Astrocyte of the hippocampus (primary cell): ENCODE results near the gene KRTAP2-3.
A peak's percentile ranks its signal among the peaks of the same experiment; 100 is the strongest.
"Not testable (repeated sequence)": the region's sequence is repeated elsewhere in the genome, so short reads cannot be mapped to it uniquely, and the experiment has no call there.

Source experiments
- DNase-seq: peaks from one replicate; pipeline ENCODE4 v3.0.0; 2011; ENCODE audit warnings: low read depth, low spot score

The KRTAP2-3 gene, protein sequence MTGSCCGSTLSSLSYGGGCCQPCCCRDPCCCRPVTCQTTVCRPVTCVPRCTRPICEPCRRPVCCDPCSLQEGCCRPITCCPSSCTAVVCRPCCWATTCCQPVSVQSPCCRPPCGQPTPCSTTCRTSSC

DNA sequence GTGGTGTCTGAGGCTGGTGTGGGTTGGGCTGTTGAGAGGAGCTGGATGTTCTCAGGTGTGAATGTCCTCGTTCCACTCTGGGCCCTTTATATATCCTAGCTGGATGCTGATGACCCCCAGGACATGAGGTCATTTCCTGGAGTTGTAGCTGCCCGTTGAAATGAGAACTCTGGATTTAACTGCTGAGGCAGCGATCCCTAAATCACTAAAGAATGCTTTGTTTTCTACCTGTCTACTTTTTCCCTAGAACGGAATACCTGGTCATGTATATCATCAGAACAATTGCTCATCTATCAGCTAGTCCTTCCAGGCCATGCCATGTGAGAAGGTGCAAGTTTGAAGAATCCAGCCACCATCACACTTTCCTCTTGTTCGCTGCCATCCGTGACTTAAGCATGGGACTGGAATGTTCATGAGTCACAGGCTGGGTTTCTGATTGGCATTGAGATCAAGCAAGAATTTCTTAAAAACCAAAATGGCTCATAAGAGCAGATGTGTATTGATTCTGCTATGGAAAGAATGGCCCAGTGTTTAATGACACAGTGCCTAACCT, at the start of gene KRTAP2-3:
Gene KRTAP2-3 (minus strand): TSS at position 63 of the 553 bp plus-strand sequence. CDS start 64 bp downstream, outside the sequence.
- DNase-seq = peak; percentile 94

DNA sequence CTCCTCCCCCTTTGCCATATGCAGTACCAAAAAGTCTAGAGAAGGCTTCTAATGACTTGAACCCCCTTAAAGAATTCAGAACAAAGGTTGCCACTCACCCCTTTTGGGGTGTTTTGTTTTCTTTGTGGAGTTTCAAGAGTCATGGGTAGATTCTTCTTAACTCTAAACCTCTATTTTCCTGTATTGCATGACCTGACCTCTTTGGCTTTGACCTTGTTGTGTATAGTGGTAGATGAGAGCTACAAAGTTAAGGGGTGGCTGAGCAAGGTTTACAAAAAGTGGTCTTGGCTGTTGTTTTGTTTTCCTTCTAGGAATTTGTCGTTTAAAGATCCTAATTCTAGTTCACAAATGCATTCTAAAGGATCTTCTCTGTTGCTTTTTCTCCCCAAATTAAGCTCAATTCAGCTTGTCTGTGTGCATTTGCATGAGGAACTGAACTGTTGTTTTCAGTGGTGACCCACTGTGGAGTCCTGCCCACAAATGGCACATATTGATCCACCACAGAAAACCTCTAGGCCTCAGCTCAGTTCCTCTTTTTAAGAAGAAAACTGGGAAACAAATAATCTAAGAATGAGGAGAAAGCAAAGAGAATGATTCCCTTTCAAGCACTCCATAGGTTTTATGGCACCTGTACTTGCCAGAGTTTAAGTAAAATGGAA, 48.9 kb upstream of the KRTAP2-3 start:
- not testable (repeated sequence) for DNase-seq

DNA sequence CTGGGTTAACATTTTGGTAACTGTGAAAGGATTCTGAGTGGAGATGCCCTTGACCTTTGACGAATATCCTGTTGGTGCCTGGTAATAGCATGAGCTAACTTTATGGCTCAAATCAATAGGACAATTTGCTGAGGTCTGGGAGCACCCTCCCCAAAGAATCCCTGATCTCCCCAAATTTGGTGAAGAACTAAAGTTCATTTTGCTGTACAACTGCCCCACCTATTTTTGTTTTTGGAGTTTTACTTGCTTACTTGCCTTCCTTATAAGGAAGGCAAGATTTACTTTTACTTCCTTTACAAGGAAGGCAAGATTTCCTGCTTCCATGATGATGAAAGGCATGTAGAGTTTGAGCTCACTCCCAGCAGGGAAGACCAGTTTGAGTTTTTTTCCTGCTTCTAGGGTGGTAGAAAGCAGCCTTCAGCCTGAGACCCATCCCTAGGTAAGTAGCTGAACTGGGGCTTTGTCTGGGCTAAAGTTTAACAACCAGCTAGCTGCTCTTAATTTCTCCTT, 48.1 kb upstream of the KRTAP2-3 start:
- DNase-seq = no peak

DNA sequence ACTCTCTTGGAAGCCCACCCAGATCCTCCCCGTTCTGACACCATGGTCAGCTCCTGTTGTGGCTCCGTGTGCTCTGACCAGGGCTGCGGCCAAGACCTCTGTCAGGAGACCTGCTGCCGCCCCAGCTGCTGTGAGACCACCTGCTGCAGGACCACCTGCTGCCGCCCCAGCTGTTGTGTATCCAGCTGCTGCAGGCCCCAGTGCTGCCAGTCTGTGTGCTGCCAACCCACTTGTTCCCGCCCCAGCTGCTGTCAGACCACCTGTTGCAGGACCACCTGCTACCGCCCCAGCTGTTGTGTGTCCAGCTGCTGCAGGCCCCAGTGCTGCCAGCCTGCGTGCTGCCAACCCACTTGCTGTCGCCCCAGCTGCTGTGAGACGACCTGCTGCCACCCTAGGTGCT, 45.4 kb upstream of the KRTAP2-3 start, which contains the start of gene KRTAP4-9:
Gene KRTAP4-9 (plus strand): TSS at position 43 of the 400 bp plus-strand sequence. CDS start 0 bp downstream, at position 43.
- not testable (repeated sequence) for DNase-seq

DNA sequence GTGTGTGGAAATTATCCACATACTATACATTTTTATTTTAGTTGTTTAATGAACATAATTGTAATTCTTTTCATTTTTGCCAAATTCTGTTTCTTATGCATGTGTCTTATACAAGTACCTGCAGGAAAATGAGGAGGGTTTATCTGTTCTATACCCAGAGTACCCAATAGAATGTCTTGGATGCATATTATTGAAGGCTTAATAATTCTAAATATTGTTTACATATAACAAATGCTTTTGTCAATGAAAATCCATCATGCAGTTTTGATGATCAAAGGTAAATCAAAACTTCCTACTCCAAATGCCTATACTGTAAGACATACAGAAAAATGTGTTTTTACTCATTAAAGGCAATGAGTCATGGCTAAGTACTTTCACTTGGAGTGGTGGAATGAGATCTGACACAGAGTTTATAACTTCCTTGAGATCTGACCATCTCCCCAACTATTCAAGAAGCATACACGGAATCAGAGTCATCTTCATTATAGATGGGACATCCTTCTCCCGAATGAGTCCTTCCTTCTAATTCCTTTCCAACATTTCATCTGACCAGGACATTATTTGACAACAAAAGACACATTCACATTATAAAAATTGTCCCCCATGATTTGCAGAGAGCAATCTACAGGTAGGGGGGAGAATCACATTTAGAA, 44.6 kb upstream of the KRTAP2-3 start:
- DNase-seq = peak; percentile 18

DNA sequence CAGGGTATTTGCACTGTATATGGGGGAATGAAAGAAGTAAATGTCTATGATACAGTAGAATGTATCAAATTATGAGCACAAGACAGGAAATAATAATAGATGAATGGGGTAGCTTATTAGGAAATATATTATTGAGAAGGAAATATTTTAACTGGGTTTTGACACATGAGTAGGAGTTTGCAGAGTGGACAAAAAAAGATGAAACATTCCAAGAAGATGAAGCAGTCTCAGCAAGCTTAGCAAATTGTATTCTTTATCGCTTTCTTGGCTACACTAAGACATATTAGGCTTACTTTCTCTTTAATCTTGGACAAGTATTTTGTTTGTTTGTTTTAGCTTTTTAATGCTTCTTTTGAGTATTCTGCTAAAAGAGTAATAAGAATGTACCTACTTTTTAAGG, 44.0 kb upstream of the KRTAP2-3 start:
- DNase-seq = no peak

DNA sequence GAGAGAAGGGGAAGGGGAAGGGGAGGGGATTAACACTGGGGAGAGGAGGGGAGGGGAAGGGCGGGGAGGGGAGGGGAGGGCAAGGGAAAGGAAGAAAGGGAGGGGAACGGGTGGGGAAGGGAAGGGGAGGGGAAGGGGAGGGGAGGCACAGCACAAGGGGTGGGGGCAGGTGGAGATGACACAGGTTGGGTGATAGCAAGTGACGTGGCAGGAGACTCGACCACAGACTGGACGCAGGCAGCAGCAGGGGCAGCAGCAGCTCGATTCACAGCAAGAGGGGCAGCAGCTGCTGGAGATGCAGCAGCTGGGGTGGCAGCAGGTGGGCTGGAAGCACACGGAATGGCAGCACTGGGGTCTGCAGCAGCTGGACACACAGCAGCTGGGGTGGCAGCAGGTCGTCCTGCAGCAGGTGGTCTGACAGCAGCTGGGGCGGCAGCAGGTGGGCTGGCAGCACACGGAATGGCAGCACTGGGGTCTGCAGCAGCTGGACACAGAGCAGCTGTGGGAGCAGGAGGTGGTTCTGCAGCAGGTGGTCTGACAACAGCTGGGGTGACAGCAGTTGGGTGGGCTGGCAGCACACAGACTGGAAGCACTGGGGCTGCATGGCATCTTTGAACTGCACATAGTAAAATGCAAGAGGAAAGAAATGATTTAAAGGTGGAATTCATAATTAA, 41.8 kb upstream of the KRTAP2-3 start, which contains the start of gene KRTAP4-16:
Gene KRTAP4-16 (minus strand): TSS at position 624 of the 674 bp plus-strand sequence. CDS start 0 bp downstream, at position 624.
- no peak for DNase-seq

DNA sequence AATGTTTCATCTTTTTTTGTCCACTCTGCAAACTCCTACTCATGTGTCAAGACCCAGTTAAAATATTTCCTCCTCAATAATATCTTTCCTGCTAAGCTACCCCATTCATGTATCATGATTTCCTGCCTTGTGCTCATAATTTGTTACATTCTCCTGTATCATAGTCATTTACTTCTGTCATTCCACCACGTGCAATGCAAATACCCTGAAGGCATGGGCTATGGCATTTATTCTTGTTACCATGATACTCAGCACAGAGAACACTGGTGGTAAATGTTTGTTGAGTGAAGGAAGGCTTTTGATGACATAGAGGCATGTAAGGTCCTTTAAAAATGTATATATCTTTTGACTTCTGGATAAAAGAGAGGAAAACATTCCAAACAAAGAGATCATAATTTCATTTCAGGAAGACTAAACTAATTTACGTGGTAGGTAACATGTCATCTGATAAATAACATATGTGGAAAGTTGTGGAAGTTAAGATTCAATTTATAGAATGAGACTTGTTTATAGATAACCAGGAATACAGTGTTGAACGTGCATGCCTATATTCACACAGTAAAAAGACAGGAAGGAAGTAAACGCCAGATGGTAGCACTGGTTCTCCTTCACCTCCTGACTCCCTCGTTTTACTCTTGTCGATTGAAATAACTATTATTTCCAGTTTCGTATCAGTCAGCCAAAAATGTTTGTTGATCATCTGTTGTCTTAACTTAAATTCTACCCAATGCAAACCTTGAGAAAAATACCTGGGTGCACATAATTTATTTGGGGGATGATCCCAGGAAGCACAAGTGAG, 40.0 kb upstream of the KRTAP2-3 start:
- DNase-seq = not testable (repeated sequence)

DNA sequence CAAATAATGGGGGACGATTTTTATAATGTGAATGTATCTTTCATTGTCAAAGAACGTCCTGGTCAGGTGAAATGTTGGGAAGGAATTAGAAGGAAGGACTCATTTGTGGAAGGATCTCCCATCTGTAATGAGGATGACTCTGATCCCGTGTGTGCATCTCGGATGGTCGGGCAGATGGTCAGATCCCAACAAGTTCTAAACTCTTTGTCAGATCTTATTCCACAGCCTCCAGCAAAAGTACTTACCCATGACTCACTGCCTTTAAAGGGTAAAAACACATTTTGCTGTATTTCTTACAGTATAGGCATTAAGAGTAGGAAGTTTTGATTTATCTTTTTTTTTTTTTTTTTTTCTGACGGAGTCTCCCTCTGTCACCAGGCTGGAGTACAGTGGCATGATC, 38.6 kb upstream of the KRTAP2-3 start:
- no peak for DNase-seq

DNA sequence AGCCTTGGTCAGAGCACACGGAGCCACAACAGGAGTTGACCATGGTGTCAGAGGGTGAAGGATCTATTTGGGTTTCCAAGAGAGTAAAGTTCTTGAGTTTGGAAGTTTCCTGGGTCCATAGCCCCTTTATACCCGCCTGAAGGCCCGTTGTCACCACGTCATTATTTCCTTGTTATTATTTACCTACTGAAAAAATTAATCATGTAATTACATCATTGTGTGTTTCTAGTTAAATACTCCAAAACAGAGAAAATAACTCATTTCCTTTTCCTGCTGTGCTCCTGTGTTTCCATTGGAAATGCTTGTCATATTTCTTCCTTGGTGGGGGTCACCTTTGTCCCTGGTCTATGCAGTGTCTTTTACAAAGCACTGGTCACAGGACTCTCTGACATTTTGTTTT, 38.1 kb upstream of the KRTAP2-3 start, which contains the start of gene KRTAP4-8:
Gene KRTAP4-8 (minus strand): TSS at position 101 of the 400 bp plus-strand sequence. CDS start 58 bp downstream, at position 43.
- no peak for DNase-seq

DNA sequence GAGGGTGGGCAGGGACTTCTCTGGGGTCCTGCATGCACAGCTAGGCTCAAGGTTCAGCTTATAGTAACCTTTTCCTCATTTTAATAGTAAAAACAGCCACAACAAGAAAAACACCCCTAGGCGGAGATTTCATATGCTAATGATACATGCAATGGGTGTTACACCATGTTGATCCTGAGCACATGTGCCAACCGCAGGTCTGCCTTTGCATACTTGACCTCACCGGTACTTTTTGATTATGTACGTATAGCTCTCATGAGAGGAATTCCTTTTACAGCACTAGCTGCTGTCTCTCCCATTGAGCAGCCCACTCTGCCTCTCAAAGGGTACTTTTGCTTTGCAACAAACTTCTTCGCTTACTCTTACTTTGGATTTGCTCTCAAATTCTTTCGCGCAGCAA, 36.1 kb upstream of the KRTAP2-3 start:
- DNase-seq = no peak

DNA sequence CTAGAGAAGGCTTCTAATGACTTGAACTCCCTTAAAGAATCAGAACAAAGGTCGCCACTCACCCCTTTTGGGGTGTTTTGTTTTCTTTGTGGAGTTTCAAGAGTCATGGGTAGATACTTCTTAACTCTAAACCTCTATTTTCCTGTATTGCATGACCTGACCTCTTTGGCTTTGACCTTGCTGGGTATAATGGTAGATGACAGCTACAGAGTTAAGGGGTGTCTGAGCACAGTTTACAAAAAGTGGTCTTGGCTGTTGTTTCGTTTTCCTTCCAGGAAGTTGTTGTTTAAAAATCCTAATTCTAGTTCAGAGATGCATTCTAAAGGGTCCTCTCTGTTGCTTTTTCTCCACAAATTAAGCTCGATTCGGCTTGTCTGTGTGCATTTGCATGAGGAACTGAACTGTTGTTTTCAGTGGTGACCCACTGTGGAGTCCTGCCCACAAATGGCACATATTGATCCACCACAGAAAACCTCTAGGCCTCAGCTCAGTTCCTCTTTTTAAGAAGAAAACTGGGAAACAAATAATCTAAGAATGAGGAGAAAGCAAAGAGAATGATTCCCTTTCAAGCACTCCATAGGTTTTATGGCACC, 28.9 kb upstream of the KRTAP2-3 start:
- DNase-seq = not testable (repeated sequence)

DNA sequence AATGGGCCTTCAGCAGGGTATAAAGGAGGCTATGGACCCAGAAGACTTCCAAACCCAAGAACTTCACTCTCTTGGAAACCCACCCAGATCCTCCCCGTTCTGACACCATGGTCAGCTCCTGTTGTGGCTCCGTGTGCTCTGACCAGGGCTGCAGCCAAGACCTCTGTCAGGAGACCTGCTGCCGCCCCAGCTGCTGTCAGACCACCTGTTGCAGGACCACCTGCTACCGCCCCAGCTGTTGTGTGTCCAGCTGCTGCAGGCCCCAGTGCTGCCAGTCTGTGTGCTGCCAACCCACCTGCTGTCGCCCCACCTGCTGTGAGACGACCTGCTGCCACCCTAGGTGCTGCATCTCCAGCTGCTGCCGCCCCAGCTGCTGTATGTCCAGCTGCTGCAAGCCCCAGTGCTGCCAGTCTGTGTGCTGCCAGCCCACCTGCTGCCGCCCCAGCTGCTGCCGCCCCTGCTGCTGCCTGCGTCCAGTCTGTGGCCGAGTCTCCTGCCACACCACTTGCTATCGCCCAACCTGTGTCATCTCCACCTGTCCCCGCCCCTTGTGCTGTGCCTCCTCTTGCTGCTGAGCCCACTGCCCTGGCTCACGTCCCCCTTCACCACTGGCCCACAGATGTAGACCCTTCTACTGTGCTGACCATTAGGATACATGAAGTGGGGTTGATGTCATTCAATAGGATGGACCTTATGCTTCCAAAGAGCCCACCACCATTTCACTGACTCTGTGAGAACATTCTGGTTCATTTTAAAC, 24.4 kb upstream of the KRTAP2-3 start, which contains the start of gene KRTAP4-7:
Gene KRTAP4-7 (plus strand): TSS at position 51 of the 757 bp plus-strand sequence. CDS start 57 bp downstream, at position 108.
- not testable (repeated sequence) for DNase-seq

DNA sequence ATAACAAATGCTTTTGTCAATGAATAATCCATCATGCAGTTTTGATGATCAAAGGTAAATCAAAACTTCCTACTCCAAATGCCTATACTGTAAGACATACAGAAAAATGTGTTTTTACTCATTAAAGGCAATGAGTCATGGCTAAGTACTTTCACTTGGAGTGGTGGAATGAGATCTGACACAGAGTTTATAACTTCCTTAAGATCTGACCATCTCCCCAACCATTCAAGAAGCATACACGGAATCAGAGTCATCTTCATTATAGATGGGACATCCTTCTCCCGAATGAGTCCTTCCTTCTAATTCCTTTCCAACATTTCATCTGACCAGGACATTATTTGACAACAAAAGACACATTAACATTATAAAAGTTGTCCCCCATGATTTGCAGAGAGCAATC, 23.5 kb upstream of the KRTAP2-3 start:
- not testable (repeated sequence) for DNase-seq

DNA sequence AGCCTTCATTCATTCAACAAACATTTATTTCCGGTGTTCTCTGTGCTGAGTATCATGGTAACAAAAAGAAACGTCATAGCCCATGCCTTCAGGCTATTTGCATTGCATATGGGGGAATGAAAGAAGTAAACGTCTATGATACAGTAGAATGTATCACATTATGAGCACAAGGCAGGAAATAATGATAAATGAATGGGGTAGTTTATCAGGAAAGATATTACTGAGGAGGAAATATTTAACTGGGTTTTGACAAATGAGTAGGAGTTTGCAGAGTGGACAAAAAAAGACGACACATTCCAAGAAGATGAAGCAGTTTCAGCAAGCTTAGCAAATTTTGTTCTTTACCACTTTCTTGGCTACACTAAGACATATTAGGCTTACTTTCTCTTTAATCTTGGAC, 22.7 kb upstream of the KRTAP2-3 start:
- no peak for DNase-seq

DNA sequence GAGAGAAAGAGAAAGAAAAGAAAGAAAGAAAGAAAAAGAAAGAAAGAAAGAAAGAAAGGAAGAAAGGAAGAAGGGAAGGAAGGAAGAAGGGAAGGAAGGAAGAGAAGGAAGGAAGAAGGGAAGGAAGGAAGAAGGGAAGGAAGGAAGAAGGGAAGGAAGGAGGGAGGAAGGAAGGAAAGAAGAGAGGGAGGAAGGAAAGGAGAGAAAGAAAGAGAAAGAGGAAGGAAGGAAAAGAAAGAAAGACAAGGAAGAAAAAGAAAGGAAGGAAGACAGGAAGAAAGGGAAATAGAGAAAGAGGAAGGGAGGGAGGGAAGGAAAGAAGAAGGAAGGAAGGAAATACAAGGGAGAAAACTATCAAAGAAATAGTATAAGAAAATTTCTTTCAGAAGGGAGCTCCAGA, 16.9 kb upstream of the KRTAP2-3 start:
- DNase-seq = no peak

DNA sequence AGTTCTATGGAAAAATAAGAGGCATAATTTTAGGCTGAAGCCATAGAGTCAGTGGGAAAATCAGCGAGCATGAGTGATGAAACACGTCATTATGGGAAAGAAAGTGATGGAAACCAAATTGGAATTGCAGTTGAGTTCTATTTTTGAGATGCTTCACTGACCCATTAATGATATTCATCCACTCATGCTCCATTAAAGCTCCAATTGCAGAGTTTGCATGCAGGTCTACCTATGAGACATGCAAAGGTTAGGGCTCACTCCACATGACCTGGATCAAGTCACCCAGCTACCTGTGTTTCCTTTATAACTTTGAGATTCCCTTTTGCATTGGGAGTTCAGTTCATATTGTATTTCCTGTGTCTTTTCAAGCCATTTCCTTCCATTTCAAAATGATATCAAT, 13.8 kb upstream of the KRTAP2-3 start:
- no peak for DNase-seq

DNA sequence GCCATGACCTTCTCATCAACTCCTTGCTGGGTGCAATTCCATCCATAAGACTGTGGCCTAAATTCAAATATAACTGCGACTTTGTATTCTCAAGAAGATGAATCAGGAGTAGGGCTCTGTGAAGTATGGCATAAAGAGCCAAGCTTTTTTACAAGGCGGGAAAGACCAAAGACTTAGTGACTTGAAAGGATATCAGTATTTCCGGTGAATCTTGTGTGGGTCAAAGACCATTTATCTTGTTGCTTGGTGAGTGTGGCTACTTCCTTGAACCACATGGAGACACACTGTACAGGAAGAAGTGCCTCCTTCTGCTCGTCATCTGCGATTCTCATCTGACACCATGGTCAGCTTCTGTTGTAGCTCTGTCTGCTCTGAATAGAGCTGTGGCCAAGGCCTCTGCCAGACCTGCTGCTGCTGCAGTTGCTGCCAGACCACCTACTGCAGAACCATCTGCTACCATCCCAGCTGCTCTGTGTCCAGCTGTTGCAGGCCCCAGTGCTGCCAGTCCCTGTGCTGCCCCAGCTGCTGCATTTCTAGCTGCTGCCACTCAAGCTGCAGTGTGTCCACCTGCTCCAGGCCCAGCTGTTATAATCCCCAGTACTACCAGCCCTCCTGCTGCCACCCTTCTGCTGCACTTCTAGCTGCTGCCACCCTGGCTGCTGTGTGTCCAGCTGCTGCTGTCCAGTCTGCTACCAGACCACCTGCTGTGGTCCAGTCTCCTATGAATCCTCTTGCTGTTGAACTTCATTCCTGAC, 11.9 kb upstream of the KRTAP2-3 start:
- no peak for DNase-seq

DNA sequence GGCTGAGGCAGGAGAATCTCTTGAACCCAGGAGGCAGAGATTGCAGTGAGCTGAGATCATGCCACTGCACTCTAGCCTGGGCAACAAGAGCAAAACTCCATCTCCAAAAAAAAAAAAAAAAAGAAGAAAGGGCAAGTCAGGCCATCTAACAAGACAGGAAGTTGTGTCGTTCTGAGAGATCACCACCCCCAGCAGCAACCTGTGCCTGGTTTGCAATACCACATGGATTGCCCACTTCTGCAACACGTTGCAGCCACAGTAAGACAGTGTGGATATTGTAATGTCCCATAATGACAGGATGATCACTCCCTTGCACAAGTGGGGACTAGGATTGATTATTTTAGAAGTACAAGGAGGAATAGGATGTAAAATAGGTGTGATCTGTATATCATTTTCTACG, 9.1 kb upstream of the KRTAP2-3 start:
- no peak for DNase-seq
